Natural killer cell treated with Interleukin-12 subunit alpha and Interleukin-12 subunit beta and Interleukin-15 and Interleukin-18, amount 100 ng/mL, for 72 hours (primary cell): ENCODE results near the gene PLEKHA1. TPM values are rescaled to one million over a fixed set of nuclear protein-coding genes. Genes with fewer than 3 reads are reported as not detected.

ENCODE experiments used
- ATAC-seq, 2 donors: fragments of 150-1000 bp; cut with Tn5 transposase in 1 of 2; sonication (Bioruptor Pico), chemical (Tn5 transposase) in 1 of 2; 2 replicates each; pipeline ENCODE4 v1.10.0; 2021
- DNase-seq: peaks from one replicate; pipeline ENCODE4 v3.0.0; 2022; ENCODE audit warnings: low spot score
- H3K27ac Mint-ChIP-seq, 2 donors: 1 replicate in 1 of 2; 2 replicates in 1 of 2; pipeline ENCODE4 v1.8.0; 2022; ENCODE audit warnings: mixed read lengths in 2 of 2, mild to moderate bottlenecking in 1 of 2, moderate library complexity in 1 of 2
- H3K27me3 Mint-ChIP-seq, 2 donors: 1 replicate in 1 of 2; 2 replicates in 1 of 2; pipeline ENCODE4 v1.8.0; 2022; ENCODE audit warnings: mixed read lengths in 2 of 2
- H3K36me3 Mint-ChIP-seq: one replicate; pipeline ENCODE4 v1.8.0; 2022; ENCODE audit warnings: mixed read lengths
- H3K4me1 Mint-ChIP-seq, 2 donors: 1 replicate in 1 of 2; 2 replicates in 1 of 2; pipeline ENCODE4 v1.8.0; 2022; ENCODE audit warnings: low read depth in 2 of 2, mixed read lengths in 2 of 2, mild to moderate bottlenecking in 1 of 2
- H3K4me3 Mint-ChIP-seq: one replicate; pipeline ENCODE4 v1.8.0; 2022; ENCODE audit warnings: mixed read lengths
- H3K9me3 Mint-ChIP-seq: 2 replicates; pipeline ENCODE4 v1.8.0; 2022; ENCODE audit warnings: mixed read lengths
- total RNA-seq, 2 donors: library from RNA; stranded (reverse); gene quantifications; one replicate each; pipeline ENCODE4 v1.2.3, GENCODE V29; 2022

Gene PLEKHA1
- total RNA-seq, 2 donors from 2014 or later = 4.4 to 7.9 TPM

- H3K9me3 Mint-ChIP-seq = no peaks in the 10 kb centered on the region
- no peak overlapping the region for H3K4me3 Mint-ChIP-seq
- H3K27ac Mint-ChIP-seq = no peak overlapping the region
- DNase-seq (no peak), ATAC-seq (no peak)
- H3K27me3 Mint-ChIP-seq = no peaks in the 10 kb centered on the region
- H3K36me3 Mint-ChIP-seq = no peaks in the 10 kb centered on the region
- no peaks in the 10 kb centered on the region for H3K4me1 Mint-ChIP-seq
These were observed 60.8 kb downstream of the PLEKHA1 start for GRCh38 chr10:122435212-122435827.

DNA sequence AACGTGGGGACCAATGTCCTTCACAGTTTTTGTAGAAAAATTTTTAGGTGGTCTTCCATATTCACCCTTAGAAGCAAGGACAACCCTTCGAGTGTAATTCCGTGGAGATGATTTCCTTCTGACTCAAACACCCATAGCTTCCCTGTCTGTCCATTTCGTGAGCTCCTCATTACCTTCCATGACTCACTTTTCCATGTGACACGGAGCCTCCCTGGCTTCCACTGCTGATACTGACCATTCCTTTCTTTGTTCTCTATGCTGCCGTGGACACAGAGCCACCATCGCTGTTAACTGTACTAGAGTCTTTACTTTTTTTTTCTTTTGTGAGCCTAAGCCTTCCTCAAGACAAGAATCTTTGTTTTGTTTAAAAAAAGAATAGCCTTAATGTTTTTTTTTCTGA, 67.5 kb downstream of the PLEKHA1 start:
- Mint-ChIP-seq H3K4me3 (no peak overlapping the region), H3K4me1 (no peaks in the 10 kb centered on the region), H3K27ac (no peak overlapping the region), H3K9me3 (no peaks in the 10 kb centered on the region), H3K27me3 (peaks cover 0 to 11% of the 10 kb centered on the region in 2 donors), H3K36me3 (no peaks in the 10 kb centered on the region)
- ATAC-seq (no peak), DNase-seq (no peak)

DNA sequence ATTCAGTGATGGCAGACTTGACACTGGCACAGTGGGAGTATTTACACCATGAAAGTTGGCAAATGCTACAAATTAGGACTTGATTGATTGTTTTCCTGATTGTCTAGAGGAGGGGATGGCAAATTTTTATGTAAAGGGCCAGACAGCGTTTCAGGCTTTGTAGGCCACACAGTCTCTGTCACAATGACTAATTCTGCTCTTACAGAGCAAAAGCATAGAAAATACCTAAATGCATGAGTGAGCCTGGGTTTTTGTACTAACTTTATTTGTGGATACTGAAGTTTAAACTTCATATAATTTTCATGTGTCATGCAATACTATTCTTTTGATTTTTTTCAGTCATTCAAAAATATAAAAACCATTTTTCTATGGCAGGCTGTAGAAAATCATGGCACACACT, 71.0 kb downstream of the PLEKHA1 start:
- H3K4me1 Mint-ChIP-seq = no peaks in the 10 kb centered on the region
- ATAC-seq (no peak), DNase-seq (no peak)
- H3K27ac Mint-ChIP-seq = no peak overlapping the region
- H3K36me3 Mint-ChIP-seq = no peaks in the 10 kb centered on the region
- peaks cover 4 to 30% of the 10 kb centered on the region in 2 donors for H3K27me3 Mint-ChIP-seq
- H3K4me3 Mint-ChIP-seq = no peak overlapping the region
- no peaks in the 10 kb centered on the region for H3K9me3 Mint-ChIP-seq

DNA sequence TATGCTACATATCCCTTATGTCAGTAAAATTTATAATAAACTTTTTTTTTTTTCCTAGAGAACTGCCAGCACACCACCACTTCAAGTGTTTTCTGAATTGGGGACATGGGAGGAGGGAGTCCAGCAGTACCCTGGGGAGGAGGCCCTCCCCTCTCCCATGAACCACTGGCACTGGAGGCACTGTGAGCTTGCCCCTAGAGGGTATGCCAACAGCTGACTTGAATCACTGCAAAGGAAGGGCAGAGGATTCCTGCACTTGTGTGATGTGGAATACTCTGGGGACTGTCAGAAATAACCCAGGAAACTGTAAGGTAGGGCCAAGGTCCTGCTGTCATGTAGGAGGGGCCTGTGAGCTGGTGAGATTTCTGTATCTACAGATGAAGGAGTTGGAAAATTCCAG, 71.4 kb downstream of the PLEKHA1 start:
- no peaks in the 10 kb centered on the region for H3K4me1 Mint-ChIP-seq
- DNase-seq (no peak), ATAC-seq (no peak)
- H3K27ac Mint-ChIP-seq = no peak overlapping the region
- H3K4me3 Mint-ChIP-seq = no peak overlapping the region
- H3K36me3 Mint-ChIP-seq = no peaks in the 10 kb centered on the region
- H3K27me3 Mint-ChIP-seq = peaks cover 4 to 30% of the 10 kb centered on the region in 2 donors
- H3K9me3 Mint-ChIP-seq = no peaks in the 10 kb centered on the region

- ATAC-seq (no peak), DNase-seq (no peak)
- Mint-ChIP-seq H3K4me3 (no peak overlapping the region), H3K9me3 (no peaks in the 10 kb centered on the region), H3K27me3 (peaks cover 4 to 30% of the 10 kb centered on the region in 2 donors), H3K36me3 (no peaks in the 10 kb centered on the region), H3K4me1 (no peaks in the 10 kb centered on the region), H3K27ac (no peak overlapping the region)
These were observed 72.3 kb downstream of the PLEKHA1 start for GRCh38 chr10:122446668-122447423.

GRCh38 chr10:122448600-122448999, 74.1 kb downstream of the PLEKHA1 start:
- no peaks in the 10 kb centered on the region for H3K9me3 Mint-ChIP-seq
- H3K4me1 Mint-ChIP-seq = no peaks in the 10 kb centered on the region
- ATAC-seq (no peak), DNase-seq (no peak)
- H3K36me3 Mint-ChIP-seq = no peaks in the 10 kb centered on the region
- no peak overlapping the region for H3K27ac Mint-ChIP-seq
- no peak overlapping the region for H3K4me3 Mint-ChIP-seq
- peaks cover 7 to 30% of the 10 kb centered on the region in 2 donors for H3K27me3 Mint-ChIP-seq

GRCh38 chr10:122449153-122449552, 74.6 kb downstream of the PLEKHA1 start:
- Mint-ChIP-seq H3K36me3 (no peaks in the 10 kb centered on the region), H3K4me3 (no peak overlapping the region), H3K4me1 (no peaks in the 10 kb centered on the region), H3K27ac (no peak overlapping the region), H3K9me3 (no peaks in the 10 kb centered on the region), H3K27me3 (peaks cover 7 to 30% of the 10 kb centered on the region in 2 donors)
- DNase-seq (no peak), ATAC-seq (no peak)

DNA sequence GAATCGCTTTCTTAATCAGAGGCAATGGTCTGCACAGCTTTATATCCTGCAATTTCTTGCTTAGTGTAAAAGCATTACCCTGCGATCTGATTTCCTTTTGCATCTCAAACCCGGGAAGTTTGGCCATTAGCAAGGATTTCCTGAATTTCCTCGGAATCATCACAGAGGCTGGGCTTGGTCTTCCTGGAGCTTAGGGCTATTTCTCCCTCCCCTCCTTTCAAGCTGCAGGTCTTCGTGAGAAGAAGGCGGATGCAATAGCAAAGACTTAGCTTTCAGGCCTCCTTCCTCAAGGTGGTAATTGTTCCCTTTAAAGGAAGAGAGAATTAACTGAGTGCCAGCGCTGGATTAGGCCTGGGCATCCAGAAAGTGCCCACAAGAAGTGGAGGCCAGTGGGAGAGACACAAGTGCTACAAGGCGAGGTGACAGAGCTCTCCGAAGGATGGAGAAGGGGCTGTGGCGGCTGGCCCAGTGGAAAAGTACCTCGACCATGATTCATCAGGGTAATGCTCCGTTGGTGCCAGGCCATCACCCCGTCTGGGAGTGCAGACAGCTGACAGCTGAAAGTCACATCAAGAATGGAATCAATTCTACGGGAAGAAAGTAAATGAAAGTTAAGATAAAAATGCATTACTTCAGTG, 76.0 kb downstream of the PLEKHA1 start:
- DNase-seq = no peak
- H3K27me3 Mint-ChIP-seq = peaks cover 7 to 23% of the 10 kb centered on the region in 2 donors
- H3K27ac Mint-ChIP-seq = no peak overlapping the region
- H3K9me3 Mint-ChIP-seq = no peaks in the 10 kb centered on the region
- no peaks in the 10 kb centered on the region for H3K36me3 Mint-ChIP-seq
- H3K4me1 Mint-ChIP-seq = no peaks in the 10 kb centered on the region
- no peak for ATAC-seq
- H3K4me3 Mint-ChIP-seq = no peak overlapping the region

- Mint-ChIP-seq H3K4me3 (no peak overlapping the region), H3K4me1 (no peaks in the 10 kb centered on the region), H3K9me3 (no peaks in the 10 kb centered on the region), H3K27ac (no peak overlapping the region), H3K27me3 (peaks cover 25 to 30% of the 10 kb centered on the region in 2 donors), H3K36me3 (no peaks in the 10 kb centered on the region)
- DNase-seq (no peak), ATAC-seq (no peak)
These were observed 79.6 kb downstream of the PLEKHA1 start for GRCh38 chr10:122454071-122454470.

DNA sequence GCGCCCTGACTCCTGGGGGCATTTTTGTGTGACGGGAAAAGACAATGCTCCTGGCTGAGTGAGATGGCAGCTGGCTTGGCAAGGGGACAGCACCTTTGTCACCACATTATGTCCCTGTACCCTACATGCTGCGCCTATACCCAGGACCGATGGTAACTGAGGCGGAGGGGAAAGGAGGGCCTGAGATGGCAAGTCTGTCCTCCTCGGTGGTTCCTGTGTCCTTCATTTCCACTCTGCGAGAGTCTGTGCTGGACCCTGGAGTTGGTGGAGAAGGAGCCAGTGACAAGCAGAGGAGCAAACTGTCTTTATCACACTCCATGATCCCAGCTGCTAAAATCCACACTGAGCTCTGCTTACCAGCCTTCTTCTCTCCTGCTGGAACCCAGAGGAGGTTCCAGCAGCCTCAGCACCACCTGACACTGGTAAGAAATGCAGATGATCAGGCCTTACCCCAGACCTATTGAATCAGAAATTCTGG, 80.1 kb downstream of the PLEKHA1 start, which contains the start of gene ARMS2:
TSS of gene ARMS2 (plus strand) at position 51 of the 478 bp plus-strand sequence. CDS start at position 126, 75 bp downstream.
- Mint-ChIP-seq H3K27me3 (peaks cover 28 to 30% of the 10 kb centered on the region in 2 donors), H3K36me3 (no peaks in the 10 kb centered on the region), H3K4me1 (no peaks in the 10 kb centered on the region), H3K27ac (no peak within 1 kb of the TSS), H3K9me3 (no peaks in the 10 kb centered on the region), H3K4me3 (no peak within 1 kb of the TSS)
- DNase-seq (no peak), ATAC-seq (no peak)

DNA sequence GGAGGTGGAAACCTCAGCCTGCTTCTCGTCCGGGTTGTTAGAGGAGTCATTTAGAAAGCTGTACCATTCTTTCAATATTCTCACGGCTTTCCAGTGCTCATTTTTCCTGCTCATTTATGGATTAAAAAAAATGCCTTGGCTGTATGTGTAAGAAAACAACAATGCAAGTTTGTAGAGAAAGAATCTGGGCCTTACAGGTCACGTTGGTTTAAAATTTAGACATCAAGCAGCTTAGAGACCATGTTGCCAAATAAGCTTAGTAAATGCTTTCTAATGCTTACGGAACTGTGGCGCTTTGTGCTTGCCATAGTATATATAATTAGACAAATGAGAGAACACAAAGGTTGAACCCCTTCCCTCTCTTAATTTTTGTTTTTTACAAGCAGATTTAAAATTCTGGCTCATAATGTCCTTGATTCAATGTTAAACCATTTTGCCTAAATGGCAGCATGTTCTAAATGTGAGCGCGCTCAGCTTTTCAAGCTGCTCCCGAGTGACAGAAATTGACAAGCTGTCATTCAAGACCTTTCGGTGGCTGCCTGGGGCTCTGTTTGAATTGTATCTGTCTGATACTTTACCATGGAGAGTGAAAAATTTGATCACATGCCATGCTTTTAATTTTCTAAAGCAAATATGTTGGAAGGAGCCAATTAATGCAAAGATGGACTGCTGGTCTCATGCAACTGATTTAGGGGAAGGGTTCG, 81.0 kb downstream of the PLEKHA1 start:
- no peak for DNase-seq
- peaks cover 25 to 32% of the 10 kb centered on the region in 2 donors for H3K27me3 Mint-ChIP-seq
- no peak overlapping the region for H3K27ac Mint-ChIP-seq
- no peak for ATAC-seq
- no peak overlapping the region for H3K4me3 Mint-ChIP-seq
- no peaks in the 10 kb centered on the region for H3K36me3 Mint-ChIP-seq
- H3K9me3 Mint-ChIP-seq = no peaks in the 10 kb centered on the region
- no peaks in the 10 kb centered on the region for H3K4me1 Mint-ChIP-seq

DNA sequence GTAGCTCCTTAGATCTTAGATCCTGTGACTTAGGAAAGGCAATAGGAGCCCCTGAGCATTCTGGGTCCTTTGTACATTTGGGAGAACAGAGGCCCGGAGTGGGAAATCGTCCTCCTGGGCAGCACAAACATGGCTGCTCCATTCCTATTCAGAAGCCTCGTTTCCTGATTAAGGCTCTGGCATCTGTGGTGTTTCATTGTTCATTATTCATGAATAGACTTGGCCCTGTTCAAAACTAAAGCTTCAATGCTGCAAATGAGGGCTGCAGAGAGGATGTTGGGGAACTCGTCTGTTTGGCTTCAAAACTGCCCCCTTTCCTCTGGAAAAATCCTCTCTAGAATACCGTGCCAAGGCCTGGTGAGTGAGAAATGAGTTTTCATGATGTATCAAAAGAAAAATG, 83.4 kb downstream of the PLEKHA1 start:
- Mint-ChIP-seq H3K27me3 (peaks cover 30 to 39% of the 10 kb centered on the region in 2 donors), H3K9me3 (no peaks in the 10 kb centered on the region), H3K36me3 (no peaks in the 10 kb centered on the region), H3K4me1 (peaks cover 0 to 6% of the 10 kb centered on the region in 2 donors), H3K4me3 (no peak overlapping the region), H3K27ac (no peak overlapping the region)
- ATAC-seq = no peak
- no peak for DNase-seq

- no peak for ATAC-seq
- Mint-ChIP-seq H3K27me3 (peaks cover 35 to 47% of the 10 kb centered on the region in 2 donors), H3K4me1 (peaks cover 0 to 6% of the 10 kb centered on the region in 2 donors)
These were observed 84.2 kb downstream of the PLEKHA1 start for GRCh38 chr10:122458693-122459092.

More at GRCh38 chr10:122458693-122459092, 84.2 kb downstream of the PLEKHA1 start:
- no peaks in the 10 kb centered on the region for H3K9me3 Mint-ChIP-seq
- H3K4me3 Mint-ChIP-seq = no peak overlapping the region
- H3K27ac Mint-ChIP-seq = no peak overlapping the region
- DNase-seq = no peak
- no peaks in the 10 kb centered on the region for H3K36me3 Mint-ChIP-seq
